IMR-90 (cell line): Measurements from ENCODE around the gene MYL10. TPM values are rescaled to one million over a fixed set of nuclear protein-coding genes. Genes with fewer than 3 reads are reported as not detected.

Source experiments
- ATAC-seq: fragments of 200-7000 bp; cut with Tn5 transposase; 2 replicates; pipeline ENCODE4 v1.9.1; 2020; ENCODE audit warnings: low read depth, mild to moderate bottlenecking, moderate library complexity
- BruUV-seq: library from RNA; stranded (reverse); fragments of 400-500 nt; replicated peaks from 2 replicates; lab custom pipeline; 2021; lab: Mats Ljungman, UMichigan
- CTCF ChIA-PET: fragments of 300-600 bp; formaldehyde crosslinking; extraction: SDS; loops from one replicate; lab custom pipeline; 2021; ENCODE audit warnings: antibody characterized with exemption; lab: Yijun Ruan, JAX
- POLR2A ChIA-PET: fragments of 300-600 bp; sonication (Branson Sonifier 250); formaldehyde crosslinking; loops from one replicate; lab custom pipeline; 2022; ENCODE audit warnings: antibody characterized with exemption; ENCODE audit not compliant: unreplicated experiment; lab: Charles Lee
- DNase-seq: peaks from one replicate; pipeline ENCODE4 v3.0.0; 2013
- H2AFZ ChIP-seq: replicated peaks from 2 replicates; pipeline ENCODE3; 2013; ENCODE audit warnings: low read length, mild to moderate bottlenecking; ENCODE audit not compliant: poor library complexity
- H2AK5ac ChIP-seq: 2 replicates; pipeline ENCODE4 v1.6.1; 2013; ENCODE audit warnings: low read depth, low read length, inconsistent platforms
- H2AK9ac ChIP-seq: replicated peaks from 2 replicates; pipeline ENCODE3; 2013; ENCODE audit warnings: mild to moderate bottlenecking, low read depth, low read length, moderate library complexity; ENCODE audit not compliant: poor library complexity
- H2BK120ac ChIP-seq: 2 replicates; pipeline ENCODE4 v1.6.1; 2013; ENCODE audit warnings: low read depth, low read length, inconsistent platforms
- H2BK15ac ChIP-seq: 3 replicates; pipeline ENCODE4 v1.6.1; 2013; ENCODE audit warnings: low read depth, low read length, inconsistent platforms
- H2BK20ac ChIP-seq: 2 replicates; pipeline ENCODE4 v1.6.1; 2013; ENCODE audit warnings: low read depth, mild to moderate bottlenecking, inconsistent platforms, low read length, moderate library complexity
- H2BK5ac ChIP-seq: 2 replicates; pipeline ENCODE4 v1.6.1; 2013; ENCODE audit warnings: mild to moderate bottlenecking, low read depth, low read length, inconsistent platforms; ENCODE audit not compliant: poor library complexity, severe bottlenecking
- H3K14ac ChIP-seq: replicated peaks from 2 replicates; pipeline ENCODE4 v1.6.1; 2013; ENCODE audit warnings: low read depth, low read length, inconsistent platforms
- H3K18ac ChIP-seq: 2 replicates; pipeline ENCODE4 v1.6.1; 2013; ENCODE audit warnings: low read depth, low read length, control low read depth
- H3K23ac ChIP-seq: 2 replicates; pipeline ENCODE4 v1.6.1; 2013; ENCODE audit warnings: low read depth, low read length, inconsistent platforms
- H3K27ac ChIP-seq: 2 replicates; pipeline ENCODE4 v1.5.1; 2013; ENCODE audit warnings: mild to moderate bottlenecking, control low read depth, low read length; ENCODE audit not compliant: insufficient read depth
- H3K27me3 ChIP-seq: 2 replicates; pipeline ENCODE4 v1.6.1; 2013; ENCODE audit warnings: low read length; ENCODE audit not compliant: control insufficient read depth, insufficient read depth
- H3K36me3 ChIP-seq: 2 replicates; pipeline ENCODE4 v1.6.1; 2013; ENCODE audit warnings: low read length, mixed read lengths; ENCODE audit not compliant: control insufficient read depth, insufficient read depth
- H3K4ac ChIP-seq: 2 replicates; pipeline ENCODE4 v1.6.1; 2013; ENCODE audit warnings: low read depth, low read length, inconsistent platforms
- H3K4me1 ChIP-seq: 2 replicates; pipeline ENCODE4 v1.6.1; 2013; ENCODE audit warnings: low read length, mixed read lengths; ENCODE audit not compliant: control insufficient read depth, insufficient read depth
- H3K4me2 ChIP-seq: 2 replicates; pipeline ENCODE4 v1.6.1; 2013; ENCODE audit warnings: low read depth, mild to moderate bottlenecking, control low read depth, low read length, moderate library complexity
- H3K4me3 ChIP-seq: 2 replicates; pipeline ENCODE4 v1.5.1; 2013; ENCODE audit warnings: low read depth, mild to moderate bottlenecking, control low read depth, low read length, moderate library complexity; ENCODE audit not compliant: insufficient read depth
- H3K56ac ChIP-seq: 2 replicates; pipeline ENCODE4 v1.6.1; 2013; ENCODE audit warnings: low read length, inconsistent platforms; ENCODE audit not compliant: insufficient read depth; ENCODE audit errors: extremely low read depth
- H3K79me1 ChIP-seq, 2 experiments: 2 replicates each; pipeline ENCODE4 v1.6.1; 2013; ENCODE audit warnings: low read length in 2 of 2, inconsistent platforms in 1 of 2, low read depth in 1 of 2
- H3K9ac ChIP-seq: 2 replicates; pipeline ENCODE4 v1.6.1; 2013; ENCODE audit warnings: low read depth, low read length, control low read depth
- H3K9me1 ChIP-seq: 2 replicates; pipeline ENCODE4 v1.6.1; 2013; ENCODE audit warnings: low read length, inconsistent platforms; ENCODE audit not compliant: insufficient read depth
- H3K9me3 ChIP-seq: 2 replicates; pipeline ENCODE4 v1.6.1; 2013; ENCODE audit warnings: low read length; ENCODE audit not compliant: control insufficient read depth, insufficient read depth
- H4K20me1 ChIP-seq: 2 replicates; pipeline ENCODE4 v1.6.1; 2013; ENCODE audit warnings: low read length, inconsistent platforms; ENCODE audit not compliant: insufficient read depth
- H4K5ac ChIP-seq: 2 replicates; pipeline ENCODE4 v1.6.1; 2013; ENCODE audit warnings: mild to moderate bottlenecking, low read depth, low read length, control low read depth
- H4K8ac ChIP-seq, 2 experiments: 2 replicates each; pipeline ENCODE4 v1.6.1; 2013; ENCODE audit warnings: low read depth in 2 of 2, low read length in 2 of 2, control low read depth in 1 of 2, inconsistent platforms in 1 of 2
- H4K91ac ChIP-seq: 2 replicates; pipeline ENCODE4 v1.6.1; 2013; ENCODE audit warnings: low read depth, low read length, inconsistent platforms; ENCODE audit not compliant: insufficient read depth
- CHD1 ChIP-seq: IDR thresholded peaks from 2 replicates; pipeline ENCODE4 v1.6.1; 2012; ENCODE audit warnings: low read depth, low read length, improper control_type of control experiment
- ELK1 ChIP-seq: fragments of 150-350 bp; IDR thresholded peaks from 2 replicates; pipeline ENCODE4 v1.6.1; 2016; ENCODE audit warnings: low read depth, mild to moderate bottlenecking, low read length, moderate library complexity, borderline replicate concordance
- MAZ ChIP-seq: IDR thresholded peaks from 2 replicates; pipeline ENCODE4 v1.6.1; 2012; ENCODE audit warnings: low read depth, mild to moderate bottlenecking, low read length, improper control_type of control experiment, moderate library complexity, borderline replicate concordance
- RAD21 ChIP-seq: IDR thresholded peaks from 2 replicates; pipeline ENCODE4 v1.6.1; 2012; ENCODE audit warnings: low read length, improper control_type of control experiment
- RFX5 ChIP-seq: IDR thresholded peaks from 2 replicates; pipeline ENCODE4 v1.8.0; 2012; ENCODE audit warnings: low read depth, mild to moderate bottlenecking, low read length, moderate library complexity
- WGBS, 2 experiments: methylation state at CpG; one replicate each; pipeline versions ENCODE4 v1.1.5 to v1.1.7; 2013; ENCODE audit warnings: missing lambda C conversion rate in 2 of 2; ENCODE audit not compliant: insufficient read length in 1 of 2; ENCODE audit errors: extremely low coverage in 2 of 2; 5-methylcytosine and 5-hydroxymethylcytosine counted together
- dilution Hi-C: fragments of 300-500 bp; cut with HindIII; formaldehyde crosslinking; loops from one replicate; pipeline ENCODE4 v1.14.3; 2018; ENCODE audit warnings: low sequenced_read_pairs; ENCODE audit not compliant: unreplicated experiment
- in situ Hi-C: fragments of 300-500 bp; cut with MboI; formaldehyde crosslinking; loops from 3 replicates; pipeline ENCODE4 v1.14.3; 2019; ENCODE audit warnings: low sequenced_read_pairs, inconsistent platforms, mixed read lengths
- intact Hi-C: fragments of 100-400 bp; cut with micrococcal nuclease; formaldehyde crosslinking; loops from 2 replicates; pipeline ENCODE4 v1.10.0; 2022
- polyA plus RNA-seq, 3 experiments: library from polyadenylated mRNA; depleted of rRNA; stranded (reverse); fragments of >200 nt; gene quantifications; 2 replicates each; pipeline ENCODE4 v1.2.3, GENCODE V29; 2012; ENCODE audit warnings: low replicate concordance in 1 of 3
- total RNA-seq: library from RNA; depleted of rRNA; stranded (reverse); fragments of >200 nt; gene quantifications from 2 replicates; pipeline ENCODE4 v1.2.3, GENCODE V29; 2012

The MYL10 gene
- total and polyA plus RNA-seq, 2 of the 4 experiments (the other 2 are of a cell fraction), result not detected

DNA sequence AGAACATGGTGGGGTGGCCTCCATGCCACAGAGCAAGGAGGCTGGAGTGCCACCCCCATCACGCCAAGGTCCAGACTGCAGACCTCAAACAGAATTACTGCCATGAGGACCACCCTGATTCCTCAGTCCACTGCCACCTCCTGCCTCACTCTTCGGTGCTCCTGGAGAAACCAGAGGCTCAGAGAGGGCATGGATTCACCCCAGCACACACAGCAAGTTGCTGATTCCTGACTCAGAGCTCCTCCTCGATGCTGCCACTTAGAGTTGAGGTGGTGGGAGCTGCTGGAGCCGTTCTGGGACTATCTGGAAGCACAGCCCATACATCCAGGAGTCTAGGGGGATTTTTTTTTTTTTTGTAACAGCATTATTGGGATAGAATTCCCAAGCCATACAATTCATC is 22.0 kb upstream of the MYL10 start:
- H3K18ac ChIP-seq, result no peak overlapping the region
- H2BK5ac ChIP-seq, result no peak overlapping the region
- H4K5ac ChIP-seq, result no peak overlapping the region
- H4K91ac ChIP-seq, result no peak overlapping the region
- no peaks in the 10 kb centered on the region for H3K79me1 ChIP-seq
- no TSS peak for BruUV-seq
- no peak overlapping the region for H3K9ac ChIP-seq
- ChIA-PET CTCF (no interaction called here), POLR2A (no interaction called here)
- no peak for TF ChIP-seq RAD21
- no peak for TF ChIP-seq MAZ
- no peak for TF ChIP-seq RFX5
- no peak for TF ChIP-seq CHD1
- no peak for TF ChIP-seq ELK1
- H3K4ac ChIP-seq, result no peak overlapping the region
- no peak overlapping the region for H2AFZ ChIP-seq
- no peak overlapping the region for H3K14ac ChIP-seq
- H2AK9ac ChIP-seq, result no peak overlapping the region
- H2AK5ac ChIP-seq, result no peak overlapping the region
- H3K56ac ChIP-seq, result no peak overlapping the region
- H3K36me3 ChIP-seq, result no peaks in the 10 kb centered on the region
- H4K8ac ChIP-seq, result no peak overlapping the region
- peak overlapping the region; percentile 69 for H3K4me2 ChIP-seq
- DNase-seq (no peak), ATAC-seq (no peak)
- peak overlapping the region; percentile 16 for H3K4me3 ChIP-seq
- H3K9me3 ChIP-seq, result no peaks in the 10 kb centered on the region
- no peaks in the 10 kb centered on the region for H4K20me1 ChIP-seq
- WGBS, 2 experiments, result no CpG with 5 or more reads among the region's 4 CpGs
- peaks cover 3% of the 10 kb centered on the region; the same call in 1 of the 2 replicates for H3K4me1 ChIP-seq
- H3K27ac ChIP-seq, result no peak overlapping the region
- in situ Hi-C loops, result no loop called here
- H3K9me1 ChIP-seq, result no peaks in the 10 kb centered on the region
- H2BK120ac ChIP-seq, result no peak overlapping the region
- H2BK20ac ChIP-seq, result no peak overlapping the region
- no peak overlapping the region for H3K23ac ChIP-seq
- dilution Hi-C loops, result no loop called here
- H3K27me3 ChIP-seq, result peaks cover 38% of the 10 kb centered on the region
- intact Hi-C loops, result no loop called here
- H2BK15ac ChIP-seq, result no peak overlapping the region
